Left hindlimb (tissue), 1 donor: ENCODE data around the gene CHMP6.
A peak's percentile ranks its signal among the peaks of the same experiment; 100 is the strongest.

Source experiments
- DNase-seq: peaks from one replicate; pipeline ENCODE4 v3.0.0-alpha.2; 2018

CHMP6 gene

DNA sequence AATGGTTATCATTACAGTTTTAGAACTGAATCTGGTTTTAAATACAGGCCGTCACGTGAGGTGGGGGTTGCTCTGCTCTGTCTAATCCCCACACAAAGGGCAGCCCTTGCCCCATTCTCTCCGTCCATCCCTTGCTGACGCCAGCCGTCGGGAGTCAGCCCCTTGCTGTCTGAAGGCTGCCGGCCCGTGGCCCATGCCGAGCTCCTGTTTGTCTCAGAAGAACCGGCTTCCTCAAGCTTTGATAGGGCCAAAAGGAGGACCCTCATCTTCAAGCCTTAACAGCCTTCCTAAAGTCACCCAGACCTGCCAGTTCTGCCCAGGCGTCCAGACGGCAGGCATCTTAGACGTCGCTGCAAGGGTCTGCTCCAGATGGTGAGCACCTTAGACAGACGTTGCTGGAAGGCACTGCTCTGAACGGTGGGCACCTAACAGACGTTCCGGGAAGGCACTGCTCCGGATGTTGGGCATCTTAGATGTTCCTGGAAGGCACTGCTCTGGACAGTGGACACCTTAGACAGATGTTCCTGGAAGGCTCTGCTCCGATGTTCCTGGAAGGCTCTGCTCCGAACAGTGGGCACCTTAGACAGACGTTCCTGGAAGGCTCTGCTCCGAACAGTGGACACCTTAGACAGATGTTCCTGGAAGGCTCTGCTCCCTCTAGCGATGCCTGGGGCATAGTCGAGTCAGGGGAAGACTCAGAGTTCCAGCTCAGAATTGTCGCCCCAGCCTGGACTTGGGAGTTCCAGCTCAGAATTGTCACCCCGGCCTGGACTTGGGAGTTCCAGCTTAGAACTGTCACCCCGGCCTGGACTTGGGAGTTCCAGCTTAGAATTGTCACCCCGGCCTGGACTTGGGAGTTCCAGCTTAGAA is 35.1 kb upstream of the CHMP6 start:
- DNase-seq, result no peak

DNA sequence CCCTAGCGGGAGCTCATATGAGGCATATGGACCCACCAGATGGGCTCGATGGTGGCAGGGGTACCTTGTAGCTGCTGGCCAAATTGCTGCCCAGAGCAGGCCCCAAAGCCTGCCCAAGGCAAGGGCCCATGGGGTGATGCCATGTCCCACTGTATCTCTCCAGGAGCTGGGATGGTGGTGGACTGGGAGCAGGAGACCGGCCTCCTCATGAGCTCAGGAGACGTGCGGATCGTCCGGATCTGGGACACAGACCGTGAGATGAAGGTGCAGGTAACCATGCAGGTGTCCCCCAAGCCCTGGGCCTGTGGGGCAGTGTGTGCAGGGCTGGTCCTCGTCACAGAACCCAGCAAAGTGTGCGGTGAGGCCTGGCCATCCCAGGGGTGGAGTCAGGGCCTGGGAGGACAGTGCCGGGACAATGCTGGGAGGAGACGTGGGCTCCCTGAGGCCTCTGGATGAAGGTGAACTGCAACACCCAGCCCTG is 34.1 kb upstream of the CHMP6 start:
- peak; percentile 19 for DNase-seq

DNA sequence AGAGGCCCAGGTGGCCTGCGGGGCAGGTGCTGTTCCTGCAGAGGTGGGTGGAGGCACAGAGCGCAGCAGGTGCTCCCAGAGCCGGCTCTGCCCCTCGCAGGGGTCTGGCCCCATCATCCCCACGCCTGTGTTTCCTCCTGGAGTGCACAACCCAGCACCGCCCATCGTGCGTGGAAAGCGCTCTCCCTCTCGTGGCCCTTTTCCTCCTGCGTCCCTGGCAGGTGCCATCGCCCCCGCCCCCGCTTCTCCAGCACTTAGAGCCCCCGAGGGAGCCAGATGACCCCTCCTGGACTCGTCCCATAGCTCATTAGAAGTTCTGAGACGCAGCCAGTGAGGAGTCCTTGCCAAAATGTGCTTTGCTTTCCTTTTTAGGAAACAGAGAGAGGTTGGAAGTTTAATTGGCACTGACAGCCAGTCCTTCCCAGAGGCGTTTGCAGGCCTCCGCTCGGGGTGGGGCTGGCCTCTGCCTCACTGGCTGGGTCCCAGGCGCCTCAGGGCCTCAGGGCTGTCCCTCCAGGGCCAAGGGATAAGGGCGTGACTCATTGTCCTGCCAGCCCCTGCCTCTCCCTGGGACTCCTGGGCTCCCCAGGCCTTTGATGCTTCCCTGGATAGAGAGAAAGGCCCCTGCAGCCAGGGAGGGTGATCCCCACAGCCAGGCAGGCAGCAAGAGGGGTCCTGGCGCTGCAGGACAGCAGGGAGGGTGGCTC is 32.2 kb upstream of the CHMP6 start:
- peak; percentile 85 for DNase-seq

DNA sequence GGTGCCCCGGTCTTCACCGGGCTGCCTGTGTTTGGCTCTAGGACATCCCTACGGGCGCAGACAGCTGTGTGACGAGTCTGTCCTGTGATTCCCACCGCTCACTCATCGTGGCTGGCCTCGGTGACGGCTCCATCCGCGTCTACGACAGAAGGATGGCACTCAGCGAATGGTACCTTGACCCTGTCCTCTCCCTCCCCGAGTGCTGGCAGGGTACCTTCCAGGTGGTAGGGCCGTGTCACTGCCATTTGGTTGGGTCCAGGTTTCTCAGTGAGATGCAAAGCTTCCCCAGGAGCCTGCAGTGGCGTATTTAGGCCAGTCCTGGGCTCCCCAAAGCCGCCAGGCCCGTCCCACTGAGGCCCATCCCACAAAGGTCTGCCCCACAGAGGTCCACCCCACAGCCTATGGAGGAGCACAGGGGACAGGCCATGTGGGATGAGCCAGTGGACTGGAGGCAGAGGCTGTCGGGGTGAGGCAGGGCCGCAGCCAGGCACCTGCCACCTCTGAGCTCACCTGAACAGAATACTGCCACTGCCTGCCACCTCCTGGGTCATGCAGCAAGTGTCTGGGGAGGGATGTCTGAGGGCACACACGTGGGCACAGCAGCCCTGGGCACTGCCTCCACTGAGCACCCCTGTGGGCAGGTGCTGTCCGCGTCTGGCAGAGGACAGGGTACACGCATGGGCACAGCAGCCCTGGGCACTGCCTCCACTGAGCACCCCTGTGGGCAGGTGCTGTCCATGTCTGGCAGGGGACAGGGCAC is 31.4 kb upstream of the CHMP6 start:
- DNase-seq, result no peak

DNA sequence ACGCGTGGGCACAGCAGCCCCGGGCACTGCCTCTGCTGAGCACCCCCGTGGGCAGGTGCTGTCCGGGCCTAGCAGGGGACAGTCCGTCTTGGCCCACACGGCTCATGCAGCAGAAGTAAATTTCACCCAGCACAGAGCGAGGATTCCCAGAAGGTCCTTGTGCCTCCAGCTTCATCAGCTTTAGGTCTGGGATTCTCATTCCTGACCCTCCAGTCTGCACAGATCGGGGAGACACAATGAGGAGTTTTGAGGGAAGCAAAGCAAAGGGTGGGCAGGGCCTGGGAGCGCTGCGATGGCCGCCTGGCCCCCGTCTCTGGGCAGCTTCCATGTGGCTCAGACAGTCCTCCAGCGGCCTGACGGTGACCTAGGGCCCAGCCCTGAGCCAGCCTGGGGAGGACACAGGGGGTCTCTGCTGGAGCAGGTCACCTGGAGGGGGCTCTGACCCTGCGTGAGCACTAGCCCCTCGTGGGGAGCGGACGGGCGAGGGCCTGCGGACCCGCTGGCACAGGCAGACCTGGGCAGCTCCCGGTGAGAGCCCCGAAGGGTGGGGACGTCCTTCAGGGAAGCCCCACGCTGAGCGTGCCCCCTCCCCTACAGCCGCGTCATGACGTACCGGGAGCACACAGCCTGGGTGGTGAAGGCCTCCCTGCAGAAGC is 30.7 kb upstream of the CHMP6 start:
- DNase-seq, result peak; percentile 44

DNA sequence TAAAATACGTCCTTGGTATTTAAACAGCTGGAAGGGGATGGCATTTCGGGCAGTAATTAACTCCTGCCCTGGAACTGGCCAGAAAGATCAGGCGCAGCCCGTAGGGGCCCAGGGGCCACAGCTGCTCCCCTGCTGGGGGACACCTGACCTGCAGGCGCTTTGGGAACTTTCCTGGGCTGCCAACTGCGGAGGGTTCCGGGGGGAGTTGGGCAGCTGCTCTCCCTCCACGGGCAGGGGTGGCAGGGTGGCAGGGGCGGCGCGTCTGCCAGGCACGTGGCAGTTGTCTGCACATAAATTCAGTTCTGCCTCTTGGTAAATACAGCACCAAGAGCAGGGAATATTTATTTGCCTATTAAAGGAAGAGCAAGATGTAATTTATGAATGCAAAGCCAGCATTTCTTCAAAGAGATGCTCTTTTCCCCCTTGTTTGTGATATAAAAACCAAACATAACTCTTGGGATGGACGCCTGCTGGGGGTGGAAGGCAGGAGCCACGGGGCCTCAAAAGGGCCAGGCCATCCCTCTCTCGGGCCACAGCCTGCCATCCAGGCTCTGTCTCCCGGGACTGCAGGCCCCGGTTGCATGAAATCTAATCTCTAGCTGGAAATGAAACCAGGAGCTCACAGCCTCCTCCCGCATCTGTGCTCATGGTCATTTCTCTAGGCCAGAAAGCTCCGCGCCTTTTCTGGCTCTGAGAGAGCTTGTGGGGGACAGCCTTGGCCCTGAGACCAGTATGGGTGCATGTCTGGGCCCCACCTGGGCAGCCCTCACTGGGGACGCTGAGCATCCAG is 29.9 kb upstream of the CHMP6 start:
- DNase-seq, result peak; percentile 64

DNA sequence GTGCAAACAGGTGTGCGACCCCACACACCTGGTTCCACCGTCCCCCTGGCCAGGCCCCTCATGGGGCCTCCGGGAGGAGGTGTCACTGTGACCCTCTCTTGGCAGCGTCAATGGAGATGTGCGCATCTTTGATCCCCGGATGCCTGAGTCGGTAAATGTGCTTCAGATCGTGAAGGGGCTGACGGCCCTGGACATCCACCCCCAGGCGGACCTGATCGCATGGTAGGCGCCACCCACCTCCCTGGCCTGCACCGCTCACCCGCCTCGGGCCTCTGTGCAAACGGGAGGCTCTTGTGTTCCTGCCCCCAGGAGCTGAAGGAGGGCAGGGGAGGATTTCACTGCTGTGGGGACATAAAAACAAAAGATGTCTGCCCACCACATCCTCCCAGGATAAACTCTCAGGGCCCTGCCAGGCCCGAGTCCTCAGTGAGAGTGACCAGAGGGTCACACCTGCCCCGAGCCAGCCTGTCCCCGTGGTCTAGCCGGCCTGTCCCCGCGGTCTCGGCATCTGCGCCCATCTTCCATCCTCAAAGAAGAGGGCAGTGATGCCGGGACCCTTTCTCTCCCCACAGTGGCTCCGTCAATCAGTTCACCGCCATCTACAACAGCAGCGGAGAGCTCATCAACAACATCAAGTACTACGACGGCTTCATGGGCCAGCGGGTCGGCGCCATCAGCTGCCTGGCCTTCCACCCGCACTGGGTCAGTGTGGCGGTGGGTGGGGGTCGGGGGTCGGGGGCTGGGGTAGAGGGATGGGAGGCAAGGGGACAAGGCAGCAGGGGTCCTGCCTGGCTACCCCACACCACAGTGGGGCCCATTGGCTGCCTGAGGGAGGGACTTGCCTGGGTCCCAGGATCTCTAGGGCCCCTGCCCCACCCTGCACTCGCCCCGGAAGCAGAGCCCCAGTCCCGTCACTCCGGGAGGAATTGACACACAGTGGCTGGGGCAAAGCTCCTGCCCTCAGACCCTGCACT is 29.0 kb upstream of the CHMP6 start:
- peak; percentile 35 for DNase-seq

DNA sequence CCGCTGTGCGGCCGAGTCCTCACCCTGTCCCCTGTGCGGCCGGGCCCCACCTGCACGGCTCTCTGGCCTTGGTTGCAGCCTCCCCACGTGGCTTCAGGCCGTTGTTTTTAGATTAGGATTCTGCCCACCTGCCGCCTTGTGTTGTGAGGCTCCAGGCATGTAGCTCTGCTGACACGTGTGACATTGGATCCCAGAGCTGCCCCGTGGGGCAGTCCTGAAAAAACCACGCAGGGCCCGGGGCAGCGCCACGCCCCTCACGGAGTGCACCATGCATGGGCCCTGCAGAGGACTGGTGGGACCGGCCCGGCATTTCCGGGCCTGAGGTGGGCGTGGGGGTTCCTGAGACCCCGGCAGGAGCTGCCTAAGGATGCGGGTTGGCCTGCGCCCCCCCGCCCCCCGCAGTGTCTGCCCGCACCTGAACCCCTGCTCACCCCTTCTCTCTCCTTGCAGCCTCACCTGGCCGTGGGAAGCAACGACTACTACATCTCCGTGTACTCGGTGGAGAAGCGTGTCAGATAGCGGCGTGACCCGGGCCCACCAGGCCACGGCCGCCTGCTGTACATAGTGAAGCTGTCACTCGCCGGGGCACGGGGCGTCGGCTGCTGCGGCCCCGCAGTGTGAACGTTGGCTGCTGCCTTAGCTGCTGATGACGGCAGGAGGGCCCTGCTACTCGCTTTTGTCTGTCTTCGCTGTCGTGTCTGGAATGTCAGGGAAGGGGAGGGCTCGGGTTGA is 27.7 kb upstream of the CHMP6 start:
- DNase-seq, result peak; percentile 28

DNA sequence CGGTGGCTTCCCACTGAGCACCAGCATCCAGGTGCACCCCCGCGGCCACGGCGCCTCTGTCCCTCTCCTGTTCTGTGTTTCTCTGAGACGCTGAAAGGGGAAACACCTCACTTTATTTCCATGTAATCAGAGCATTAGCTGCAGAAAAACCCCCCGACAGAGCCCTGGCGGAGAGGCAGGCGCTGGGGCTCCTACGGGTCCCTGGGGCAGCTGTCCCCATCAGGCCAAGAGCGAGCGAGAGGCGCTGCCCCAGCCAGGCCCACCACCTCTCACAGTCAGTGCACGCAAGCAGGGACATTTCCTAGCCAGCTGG is 27.1 kb upstream of the CHMP6 start:
- DNase-seq, result peak; percentile 2

DNA sequence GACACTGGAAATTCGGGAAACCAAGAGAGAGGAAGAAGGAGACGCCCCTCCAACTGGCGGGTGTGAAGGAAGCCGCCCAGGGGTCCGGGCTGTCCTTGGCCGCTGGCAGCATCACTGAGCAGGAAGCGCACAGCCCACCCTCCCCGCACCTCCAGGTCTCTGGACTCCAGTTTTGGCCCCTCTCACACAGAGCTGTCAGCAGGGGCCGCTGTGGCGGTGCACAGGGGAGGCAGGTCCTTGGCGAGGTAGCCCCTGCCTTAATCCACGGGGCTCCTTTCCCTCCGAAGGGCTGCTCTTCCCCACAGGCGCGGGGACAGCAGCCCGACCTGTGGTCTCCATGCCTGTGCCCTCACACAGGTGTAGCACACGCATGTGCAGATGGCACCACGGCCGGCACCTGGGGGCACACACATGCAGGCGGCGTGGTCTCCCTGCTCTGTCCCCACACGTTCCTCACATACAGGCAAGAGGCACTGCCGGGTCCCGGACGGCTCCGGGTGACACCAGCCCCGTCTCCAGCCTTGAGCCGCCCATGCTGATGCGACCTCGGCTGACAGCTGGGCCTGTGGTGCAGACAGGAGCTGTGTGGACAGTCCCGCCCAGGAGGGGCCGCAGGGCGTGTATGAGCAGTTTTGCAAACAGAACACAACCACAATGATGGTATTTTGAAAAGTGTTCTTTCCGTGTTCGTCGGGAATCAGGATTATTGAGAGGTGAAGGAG is 26.6 kb upstream of the CHMP6 start:
- peak; percentile 25 for DNase-seq

DNA sequence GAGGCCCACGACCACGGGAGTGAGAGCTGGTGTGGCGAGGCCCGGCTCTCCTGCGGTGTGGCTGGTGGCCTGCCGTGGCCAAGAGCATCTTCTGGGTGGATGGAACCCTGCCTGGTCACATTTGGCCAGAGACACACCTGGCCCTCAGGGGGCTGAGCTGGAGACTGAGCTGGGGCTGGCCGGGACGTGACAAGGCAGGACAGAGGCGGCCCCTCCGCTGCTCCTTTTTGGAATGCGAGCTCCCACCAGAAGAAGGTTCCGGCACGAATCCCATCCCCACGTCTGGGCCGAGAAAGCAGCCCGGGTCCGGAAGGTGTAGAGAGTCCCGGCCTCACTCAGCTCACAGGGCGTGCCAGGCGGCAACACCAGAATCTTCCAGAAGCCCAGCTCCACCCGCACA is 26.0 kb upstream of the CHMP6 start:
- peak; percentile 8 for DNase-seq

DNA sequence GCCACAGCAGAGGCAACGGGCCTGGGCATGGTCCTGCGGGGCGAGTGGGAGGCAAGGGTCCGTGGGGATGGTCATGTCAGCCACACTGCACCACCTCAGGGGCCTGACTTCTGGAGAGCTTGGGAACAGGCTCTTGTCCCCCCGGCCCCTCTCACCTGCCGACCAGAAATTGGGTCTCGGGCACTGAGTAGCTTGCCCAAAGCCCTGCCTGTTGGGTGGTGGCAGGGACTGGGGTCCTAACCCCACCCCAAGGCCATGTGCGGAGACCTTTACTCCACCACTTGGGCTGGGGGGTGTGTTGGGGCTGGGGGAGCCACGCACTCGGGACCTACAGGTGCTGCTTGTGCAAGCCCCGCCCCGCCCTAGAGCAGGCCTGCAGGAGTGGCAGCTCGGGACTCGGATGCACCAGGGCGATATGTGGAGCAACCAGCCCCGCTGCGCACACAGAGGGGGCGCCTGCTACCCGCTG is 24.2 kb upstream of the CHMP6 start:
- peak; percentile 29 for DNase-seq

DNA sequence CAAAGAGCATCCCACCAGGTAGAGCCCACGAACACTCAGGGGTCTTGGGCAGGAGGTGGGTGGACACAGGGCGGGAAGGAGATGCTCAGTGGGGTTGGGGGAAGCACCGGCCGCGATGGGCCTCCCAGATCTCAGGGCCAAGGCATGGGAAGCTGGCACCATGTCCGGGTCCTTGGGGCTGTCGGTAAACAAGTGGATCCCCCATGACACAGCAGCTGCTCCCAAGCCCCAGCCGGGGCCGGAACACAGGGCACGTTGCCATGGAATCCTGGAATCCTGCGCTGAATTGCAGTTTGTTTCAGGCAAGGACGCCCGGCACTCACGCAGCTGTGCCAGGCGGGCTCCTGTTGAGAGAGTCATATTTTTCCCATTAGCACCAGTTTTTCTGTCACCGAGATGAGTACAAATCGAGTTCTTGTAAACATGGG is 23.0 kb upstream of the CHMP6 start:
- peak; percentile 78 for DNase-seq

DNA sequence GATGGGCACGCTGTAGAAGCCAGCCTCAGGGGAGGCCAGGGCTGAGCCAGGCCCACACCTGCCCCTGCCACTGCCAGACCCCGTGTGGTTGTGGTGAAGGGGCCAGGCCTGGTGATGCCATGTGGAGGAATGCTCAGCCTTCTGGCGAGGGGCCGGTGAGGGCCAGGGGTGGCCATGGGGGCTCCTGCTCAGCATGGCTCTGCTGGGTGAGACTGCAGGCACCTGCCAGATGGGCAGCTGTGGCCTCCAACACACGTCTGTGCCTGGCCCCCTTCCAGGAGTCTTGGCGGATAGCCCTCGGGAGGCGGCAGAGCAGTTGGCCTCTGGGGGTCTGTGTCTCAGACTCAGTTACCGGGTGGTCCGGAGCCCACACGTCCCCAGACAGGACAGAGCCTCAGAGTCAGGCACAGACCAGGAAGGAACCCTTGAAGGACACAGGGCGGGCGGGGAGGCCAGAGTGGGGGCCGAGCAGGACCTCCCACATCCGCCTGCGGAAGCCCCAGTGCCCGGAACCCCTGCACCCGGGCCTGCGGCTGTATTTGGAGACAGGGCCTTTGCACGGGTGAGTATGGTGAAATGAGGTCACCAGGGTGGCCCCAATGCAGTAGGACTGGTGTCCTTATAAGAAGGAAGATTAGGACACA is 22.5 kb upstream of the CHMP6 start:
- peak; percentile 51 for DNase-seq

DNA sequence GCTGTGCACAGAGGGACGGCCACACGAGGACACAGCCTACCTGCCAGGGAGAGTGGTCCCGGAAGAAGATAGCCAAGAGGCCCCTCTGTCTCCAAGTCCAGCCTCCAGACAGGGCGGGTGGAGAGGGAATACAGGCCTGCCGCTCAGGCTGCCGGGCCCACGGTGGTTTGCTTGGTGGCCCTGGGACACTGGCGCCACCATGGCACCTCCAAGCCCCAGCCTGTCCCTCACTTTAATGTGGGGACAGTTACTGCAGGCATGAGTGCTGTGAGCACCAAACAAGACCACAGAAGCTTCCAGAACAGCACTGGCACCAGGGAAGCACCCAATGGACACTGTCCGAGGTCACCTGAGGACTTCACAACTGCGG is 22.0 kb upstream of the CHMP6 start:
- peak; percentile 29 for DNase-seq

DNA sequence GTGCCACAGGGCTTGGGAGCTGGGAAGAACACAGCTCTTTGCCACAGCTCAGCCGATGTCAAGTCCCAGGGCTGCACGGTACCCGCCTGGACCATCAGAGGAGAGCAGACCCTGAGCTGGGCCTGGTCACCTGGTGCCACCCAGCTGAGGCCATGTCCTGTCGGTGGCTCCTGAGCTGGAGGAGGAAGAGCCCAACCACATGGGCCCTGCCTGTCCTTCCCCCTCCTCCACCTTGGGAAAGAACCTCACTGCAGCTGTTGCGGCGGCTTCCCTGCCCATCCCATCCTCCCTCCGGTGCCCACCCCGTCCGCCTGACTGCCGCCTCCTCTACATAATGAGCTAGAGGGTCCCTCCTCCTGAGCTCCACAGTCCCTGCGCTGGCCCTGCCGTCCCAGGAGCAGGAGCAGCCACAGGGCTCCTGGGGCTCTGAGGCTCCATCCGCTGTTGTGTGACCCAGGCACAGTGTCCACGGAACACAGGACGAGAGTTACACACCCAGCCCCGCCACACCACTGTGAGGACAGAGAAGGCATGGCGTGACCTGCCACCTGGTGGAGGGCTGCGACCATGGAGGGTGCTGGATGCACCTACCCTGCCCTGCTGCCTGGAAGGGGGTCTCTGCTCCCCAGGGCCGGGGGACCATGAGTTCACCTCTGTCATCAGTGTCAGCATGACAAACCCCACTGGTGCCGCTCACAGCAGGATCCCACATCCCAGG is 21.4 kb upstream of the CHMP6 start:
- DNase-seq, result peak; percentile 67

DNA sequence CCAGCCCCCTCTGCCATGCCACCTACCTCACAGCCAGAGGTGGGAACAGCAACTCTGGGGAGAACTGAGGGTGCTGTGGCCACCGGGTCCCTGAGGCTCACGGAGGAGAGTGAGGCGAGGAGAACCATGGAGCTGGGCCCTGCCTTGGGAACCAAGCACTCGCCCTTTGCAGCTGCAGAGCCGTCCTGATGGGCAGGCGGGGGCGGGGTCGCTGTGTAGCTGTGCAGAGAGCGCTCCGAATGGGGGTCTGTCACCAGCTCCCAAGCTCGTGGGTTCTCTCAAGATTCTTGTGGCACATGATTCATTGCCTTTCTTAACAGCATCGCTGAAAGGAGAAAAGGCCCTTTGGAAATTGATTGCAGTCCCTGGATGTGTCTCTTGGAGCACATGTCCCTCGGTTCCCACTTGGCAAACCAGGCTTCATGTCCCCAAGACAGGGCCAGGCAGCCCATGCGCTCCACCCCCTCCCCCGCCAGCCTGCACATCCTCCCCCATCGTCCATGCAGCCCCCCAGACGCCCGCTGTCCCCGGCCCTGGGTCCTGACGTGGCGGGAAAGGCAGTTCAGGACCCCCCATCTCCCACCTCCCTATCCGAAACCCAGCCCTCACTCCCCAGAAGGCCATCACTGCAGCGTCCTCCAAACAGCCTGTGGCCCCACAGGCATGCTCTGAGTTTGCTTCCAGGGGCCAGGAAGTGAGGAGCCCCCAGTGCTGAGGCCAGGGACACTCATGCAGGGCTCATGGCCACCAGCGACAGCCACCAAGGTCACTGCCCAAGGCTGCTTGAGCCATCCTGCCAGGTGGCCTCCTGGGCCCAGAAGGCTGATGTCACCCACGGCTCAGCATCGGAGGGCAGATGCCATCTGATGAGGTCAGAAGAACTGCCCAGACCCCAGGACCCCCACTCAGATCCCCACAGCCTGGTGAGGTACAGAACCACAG is 20.6 kb upstream of the CHMP6 start:
- DNase-seq, result peak; percentile 32
